HG02798 (cell line): ENCODE results near the gene HIVEP2.

ENCODE experiments used
- ATAC-seq: cut with Tn5 transposase; IDR thresholded peaks from one replicate; pipeline ENCODE4 v1.9.1; 2021; ENCODE audit warnings: mild to moderate bottlenecking; ENCODE audit not compliant: unreplicated experiment, poor library complexity

The HIVEP2 gene

DNA sequence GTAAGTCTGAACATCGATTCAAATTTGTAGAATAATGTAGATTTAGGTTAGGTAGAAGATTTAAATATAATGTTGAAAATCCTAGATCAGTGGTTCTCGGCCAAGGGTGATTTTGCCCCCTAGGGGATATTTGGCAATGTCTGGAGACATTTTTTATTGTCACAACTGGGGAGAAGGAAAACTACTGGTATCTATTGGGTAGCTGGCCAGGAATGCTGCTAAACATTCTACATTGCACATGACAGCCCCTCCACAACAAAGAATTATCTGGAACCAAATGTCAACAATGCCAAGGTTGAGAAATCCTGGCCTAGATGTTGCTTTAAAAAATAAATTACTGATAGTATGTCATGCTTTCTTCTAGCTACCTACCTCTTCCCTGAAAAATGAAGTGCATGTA is 76.1 kb downstream of the HIVEP2 start:
- ATAC-seq: no peak

DNA sequence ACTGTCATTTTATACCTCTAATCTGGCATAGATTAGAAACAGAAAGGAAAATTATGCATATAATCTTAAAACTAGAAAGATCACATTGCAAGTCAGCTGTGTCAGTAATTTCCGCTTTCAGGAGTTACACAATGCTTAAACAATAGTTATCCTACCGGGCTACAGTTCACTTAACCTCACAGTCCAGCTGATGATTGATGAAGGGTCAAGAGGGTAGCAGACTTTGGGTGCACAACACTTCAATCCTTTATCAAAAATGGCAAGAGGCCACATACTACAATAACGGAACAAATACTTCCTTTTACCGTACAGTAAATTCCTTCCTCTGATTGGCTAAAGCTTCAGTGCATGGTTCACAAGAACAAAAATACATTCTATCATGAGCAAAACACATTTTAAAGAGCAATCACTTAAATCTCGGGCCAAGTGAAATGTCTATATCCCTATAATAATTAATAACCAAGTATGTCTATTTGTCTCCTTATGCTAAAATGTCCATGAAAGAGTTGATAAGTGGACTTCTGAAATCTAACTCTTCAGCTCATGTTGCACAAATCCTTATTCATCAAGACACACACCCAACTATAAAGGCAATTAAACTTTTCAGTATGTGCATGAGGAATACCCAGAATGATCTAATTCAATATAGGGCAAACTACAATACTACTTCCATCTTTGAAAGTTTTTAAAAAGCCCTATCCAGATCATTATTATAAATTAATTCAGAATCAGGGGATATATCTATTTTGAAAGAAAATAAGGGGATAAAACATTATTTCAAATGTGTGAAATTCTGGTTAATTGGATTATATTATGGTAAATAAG is 76.8 kb downstream of the HIVEP2 start:
- no peak for ATAC-seq

DNA sequence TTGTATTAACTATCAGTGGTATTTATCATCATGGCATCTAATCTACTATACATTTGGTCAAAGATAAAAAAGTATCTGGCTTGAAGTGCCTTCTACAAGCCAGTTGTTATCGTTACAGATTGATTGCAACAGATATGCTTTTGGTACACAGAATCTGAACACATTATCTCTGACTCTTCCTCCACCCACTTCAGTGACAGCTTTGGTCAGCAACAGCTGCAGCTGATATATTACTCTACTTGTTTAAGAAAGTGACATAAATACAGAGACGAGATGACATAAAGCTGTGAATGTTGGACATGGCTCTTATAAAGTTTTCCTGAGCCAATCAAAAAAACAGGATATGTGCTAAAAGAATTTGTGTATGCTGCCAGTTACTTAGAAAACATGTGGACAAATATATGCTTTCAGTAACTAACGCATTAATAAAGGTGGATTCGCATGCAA is 77.6 kb downstream of the HIVEP2 start:
- no peak for ATAC-seq

DNA sequence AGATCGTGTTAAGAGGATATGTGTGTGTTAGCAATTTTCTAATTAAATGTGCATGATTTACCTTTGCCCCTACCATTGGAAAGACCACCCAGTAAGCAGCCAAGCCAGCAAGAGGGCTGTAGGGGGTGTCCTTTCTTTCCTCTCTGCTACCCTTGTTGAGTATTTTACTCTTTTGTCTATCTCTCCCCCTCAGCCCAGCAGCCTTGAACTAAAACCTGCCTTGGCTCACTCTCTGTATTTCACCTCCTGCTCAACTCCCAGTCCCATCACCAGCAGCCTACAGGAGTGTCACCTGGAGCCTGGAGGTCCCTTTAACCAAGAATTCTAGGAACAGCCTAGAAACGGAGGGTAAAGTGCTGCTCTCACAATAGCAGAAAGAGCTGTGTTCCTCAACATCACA is 81.0 kb downstream of the HIVEP2 start:
- ATAC-seq: no peak

DNA sequence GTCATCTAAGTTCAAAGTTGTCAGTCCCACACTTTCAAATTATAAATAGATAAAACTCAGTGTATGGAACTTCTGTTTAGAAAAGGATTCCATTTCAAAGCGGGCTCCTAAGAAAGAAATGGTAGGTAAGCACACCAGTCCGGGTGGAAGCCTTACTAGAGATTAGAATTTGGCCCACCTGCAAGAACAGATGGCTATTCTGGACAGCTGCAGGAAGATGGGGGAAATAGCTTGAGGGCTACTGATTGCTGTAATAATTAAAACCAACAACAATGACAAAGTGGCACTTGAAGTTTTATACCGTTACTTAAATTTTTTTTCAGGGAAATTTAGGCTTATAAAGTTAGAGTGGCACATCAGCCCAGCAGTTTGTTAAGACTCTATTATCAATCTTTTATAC is 83.3 kb downstream of the HIVEP2 start:
- ATAC-seq: no peak

DNA sequence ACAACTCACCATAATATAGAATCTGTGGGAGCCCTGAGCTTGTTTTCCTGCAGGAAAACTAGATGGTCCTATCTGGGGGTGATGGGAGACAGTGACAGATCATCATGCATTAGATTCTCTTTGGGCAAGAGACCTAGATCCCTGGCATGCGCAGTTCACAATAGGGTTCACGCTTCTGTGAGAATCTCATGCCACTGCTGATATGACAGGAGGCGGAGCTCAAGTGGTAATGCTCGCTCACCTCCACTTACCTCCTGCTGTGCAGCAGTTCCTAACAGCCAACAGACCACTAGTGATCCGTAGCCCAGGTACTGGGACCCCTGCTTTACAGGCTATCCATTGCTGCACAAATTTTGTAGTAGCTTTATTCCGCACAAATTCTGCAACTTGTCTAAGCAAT is 84.5 kb downstream of the HIVEP2 start:
- no peak for ATAC-seq

DNA sequence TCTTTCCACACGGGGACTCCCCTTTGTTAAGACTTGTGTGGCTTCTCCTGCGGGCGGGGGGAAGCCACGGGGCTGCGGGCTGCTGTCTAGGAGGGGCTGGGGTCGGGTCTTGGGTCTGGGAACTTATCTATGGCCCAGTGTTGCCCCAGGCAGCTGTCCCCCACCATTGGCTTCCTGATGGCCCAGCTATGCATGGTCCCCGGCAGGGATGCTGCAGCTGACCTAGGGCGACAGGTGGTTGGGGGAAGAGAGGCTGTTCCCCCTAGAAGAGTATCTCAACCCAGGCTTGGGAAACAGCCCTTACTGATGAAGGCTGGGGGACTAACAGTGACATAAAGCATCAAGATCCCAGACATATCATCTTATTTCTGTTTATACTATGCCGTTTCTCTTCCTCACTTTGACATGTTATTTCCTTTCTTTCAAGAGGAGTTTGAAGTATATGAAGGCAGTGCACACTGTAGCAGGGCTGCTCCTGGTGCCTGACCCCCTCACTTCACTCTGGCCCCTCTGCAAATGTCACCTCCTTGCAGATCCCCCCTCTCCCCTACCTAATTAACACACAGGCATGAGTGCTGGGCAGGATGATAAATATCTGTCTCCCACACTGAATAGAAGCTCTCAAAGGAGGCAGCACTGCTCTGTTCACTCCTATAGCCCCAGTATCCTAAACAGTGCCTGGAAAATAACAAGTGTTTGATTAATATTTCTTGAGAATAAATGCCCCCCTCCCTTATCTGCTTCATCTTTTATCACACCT is 87.0 kb downstream of the HIVEP2 start:
- ATAC-seq: peak; percentile 22

DNA sequence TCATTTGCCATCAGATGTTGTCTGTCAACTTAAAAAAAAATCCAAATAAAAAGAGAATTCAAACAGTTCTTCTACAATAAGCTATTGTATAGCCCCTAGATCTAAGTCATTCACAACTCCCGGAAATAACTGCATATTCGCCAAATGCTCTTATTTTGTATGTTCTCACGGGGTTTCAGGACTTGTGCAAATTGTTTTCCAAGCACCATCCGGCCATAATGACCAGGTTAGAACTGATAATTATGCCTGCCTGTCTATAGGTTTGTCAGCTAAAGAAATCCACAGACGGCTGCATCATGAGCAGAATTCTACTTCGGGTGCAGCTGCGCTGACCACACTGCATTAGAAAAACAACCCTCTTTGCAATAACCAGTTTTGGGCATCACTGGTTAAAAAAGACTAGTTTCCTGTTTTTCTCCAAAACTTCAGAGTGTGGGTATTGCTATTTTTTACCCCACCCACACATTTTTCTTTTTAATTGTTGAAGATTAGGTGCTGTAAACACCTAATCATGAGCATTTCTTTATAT is 87.7 kb downstream of the HIVEP2 start:
- ATAC-seq: peak; percentile 51

DNA sequence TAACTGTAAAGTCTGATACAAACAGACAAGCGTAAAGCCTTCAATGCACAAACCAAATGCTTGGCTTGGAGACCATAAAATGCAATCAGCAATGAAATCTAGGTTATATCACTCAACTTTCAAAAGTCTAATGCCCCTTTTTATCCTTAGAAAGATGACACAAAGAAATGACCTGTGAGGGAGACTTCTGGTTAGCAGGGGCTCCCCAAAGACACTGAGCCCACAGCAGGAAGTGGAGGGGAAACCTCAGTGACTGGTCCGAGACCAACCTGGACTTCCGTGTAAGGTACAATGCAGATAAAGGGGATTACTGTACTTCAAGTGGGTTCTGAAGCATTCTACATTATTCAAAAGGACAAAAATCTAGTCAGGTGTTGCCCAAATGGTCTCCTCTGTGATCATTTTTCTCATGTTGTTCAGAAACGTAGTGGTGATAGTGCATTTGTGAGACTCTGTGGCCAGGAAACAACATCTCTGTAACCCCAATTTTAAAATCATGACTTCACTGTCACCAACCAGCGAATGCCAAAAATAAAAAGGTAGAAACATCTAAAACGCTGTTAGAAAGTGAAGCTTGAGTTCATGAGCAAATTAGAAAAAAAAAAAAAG is 88.2 kb downstream of the HIVEP2 start:
- ATAC-seq: peak; percentile 70

DNA sequence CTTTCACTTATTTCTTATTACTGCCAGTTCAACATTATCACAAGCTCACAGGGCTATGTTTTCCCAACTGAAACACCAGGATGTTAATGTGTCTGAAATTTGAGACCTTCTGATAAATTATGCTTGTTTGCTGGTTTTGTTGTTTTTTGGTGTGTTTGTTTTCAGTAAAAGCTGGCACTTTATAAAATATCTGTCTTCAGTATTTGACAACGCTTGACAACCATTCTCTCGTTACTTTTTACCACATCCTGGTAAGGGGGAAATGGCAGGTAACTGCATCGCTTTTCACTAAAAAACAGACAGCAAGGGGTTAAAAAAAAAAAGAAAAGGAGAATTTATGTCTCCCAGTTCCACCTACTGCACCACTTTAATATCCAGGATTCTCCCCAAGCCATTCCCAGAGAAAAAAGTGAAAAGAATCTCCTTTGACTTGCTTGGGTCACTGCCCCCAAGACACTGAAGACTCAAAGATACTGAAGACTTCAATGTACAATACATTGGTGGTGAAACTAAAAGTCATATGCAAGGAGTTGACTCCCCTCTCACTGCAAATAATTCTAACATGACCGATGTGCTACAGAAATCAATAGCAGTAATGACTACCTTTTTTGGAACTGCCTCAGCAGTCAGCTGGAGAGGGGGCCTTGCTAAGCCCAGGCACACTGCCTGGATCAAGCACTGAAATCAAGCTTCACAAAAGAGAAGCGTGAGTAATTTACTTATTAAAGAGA is 88.9 kb downstream of the HIVEP2 start:
- ATAC-seq: peak; percentile 18

DNA sequence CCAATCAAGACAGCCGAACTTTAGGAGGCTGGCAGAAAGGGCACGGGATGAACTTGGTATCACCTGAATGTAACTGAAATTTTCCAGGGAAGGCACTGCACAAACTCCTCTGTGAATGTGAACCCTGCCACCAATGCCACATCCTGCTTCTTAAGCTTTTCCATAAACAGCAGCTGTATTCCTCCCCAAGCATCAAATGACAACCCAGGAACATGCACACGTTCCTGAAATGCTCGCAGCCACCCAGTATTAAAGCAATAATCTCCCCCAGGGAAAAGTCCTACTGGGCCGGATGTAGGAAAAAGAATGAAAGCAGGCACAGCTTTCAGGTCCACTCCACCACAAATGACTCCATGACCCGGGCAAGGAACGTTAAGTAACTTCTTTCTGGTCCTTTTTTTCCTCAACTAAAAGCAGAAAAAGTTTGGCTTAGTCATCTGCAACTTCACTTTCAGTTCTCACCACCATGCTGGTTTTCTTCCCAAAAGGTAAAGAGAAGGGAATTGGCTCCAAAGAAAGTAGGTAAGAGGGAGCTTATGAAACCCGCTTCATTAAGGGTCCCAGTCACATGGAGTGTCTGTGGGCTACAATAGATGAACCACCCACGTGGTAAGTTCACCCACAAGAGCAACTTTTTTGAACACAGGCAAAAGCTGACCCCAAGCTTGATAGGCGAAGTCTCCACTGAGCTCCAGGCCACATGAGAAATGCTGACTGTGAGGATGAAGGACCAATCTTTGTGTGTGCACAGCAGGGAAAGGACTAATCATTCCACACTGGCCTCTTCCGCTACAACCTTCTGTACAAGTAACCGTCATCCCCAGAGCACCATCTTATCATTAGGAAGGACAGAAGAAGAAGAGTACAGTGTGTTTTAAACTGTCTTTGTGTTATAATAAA is 90.1 kb downstream of the HIVEP2 start:
- no peak for ATAC-seq

DNA sequence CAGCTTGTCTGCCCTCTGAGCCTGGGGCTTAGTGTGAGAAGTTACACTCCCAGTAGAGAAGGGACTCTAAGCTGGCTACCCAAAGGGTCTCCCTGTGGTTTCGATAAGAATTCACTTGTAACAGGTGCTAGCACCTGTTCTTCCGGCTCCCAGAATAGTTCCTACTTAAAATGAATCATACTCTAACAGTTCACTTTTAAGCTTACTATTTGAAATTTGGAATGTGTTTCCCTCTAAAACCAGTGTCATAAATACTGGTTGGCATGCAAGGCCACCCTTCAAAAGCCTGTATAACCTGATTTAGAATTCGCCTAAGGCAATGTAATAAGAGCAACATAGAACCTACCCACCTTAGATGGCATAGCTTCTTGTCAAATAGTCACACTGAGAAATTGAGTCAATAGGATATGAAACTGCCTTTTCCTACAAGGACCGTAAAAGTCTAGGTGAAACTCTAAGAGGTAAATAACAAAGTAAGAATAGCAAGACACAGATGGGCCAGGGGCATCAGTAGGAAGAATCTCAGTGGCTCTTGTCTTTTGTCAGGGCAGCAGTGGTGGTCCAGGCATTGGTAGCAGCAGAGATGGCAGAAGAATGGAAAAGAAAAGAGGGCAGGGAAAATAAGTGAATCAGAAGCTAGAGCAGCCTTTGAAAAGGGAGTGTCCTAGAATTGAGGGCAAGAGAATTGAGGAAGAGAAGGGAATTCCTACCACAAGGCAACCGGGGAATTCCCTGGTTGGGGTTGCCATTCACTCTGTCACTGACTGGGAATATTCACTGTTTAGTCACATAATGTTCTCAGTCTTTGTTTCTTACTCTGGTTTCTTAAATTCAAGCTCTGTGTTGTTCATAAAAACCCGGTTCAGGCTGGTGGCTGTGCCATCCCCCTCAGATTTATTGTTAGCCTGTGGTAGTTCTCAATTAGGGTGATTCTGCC is 91.5 kb downstream of the HIVEP2 start:
- ATAC-seq: no peak

DNA sequence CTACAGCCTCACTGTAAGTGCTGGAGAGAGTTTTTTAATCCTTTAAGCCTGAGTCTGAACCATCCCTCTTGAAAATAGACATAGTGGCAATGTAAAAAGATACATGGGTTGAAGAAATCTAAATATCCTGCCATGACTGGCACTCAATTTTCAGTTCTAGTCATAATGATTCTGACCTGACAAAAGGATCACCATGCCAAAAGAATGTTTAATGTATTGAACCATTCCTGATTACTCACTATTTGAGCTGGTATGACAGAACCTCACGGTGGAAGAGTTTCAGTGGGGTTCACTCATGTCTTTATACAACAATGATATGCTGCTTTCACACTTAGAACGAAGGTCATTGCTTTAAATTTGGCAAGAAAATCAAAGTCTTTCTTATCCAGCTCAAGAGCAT is 93.4 kb downstream of the HIVEP2 start:
- no peak for ATAC-seq

DNA sequence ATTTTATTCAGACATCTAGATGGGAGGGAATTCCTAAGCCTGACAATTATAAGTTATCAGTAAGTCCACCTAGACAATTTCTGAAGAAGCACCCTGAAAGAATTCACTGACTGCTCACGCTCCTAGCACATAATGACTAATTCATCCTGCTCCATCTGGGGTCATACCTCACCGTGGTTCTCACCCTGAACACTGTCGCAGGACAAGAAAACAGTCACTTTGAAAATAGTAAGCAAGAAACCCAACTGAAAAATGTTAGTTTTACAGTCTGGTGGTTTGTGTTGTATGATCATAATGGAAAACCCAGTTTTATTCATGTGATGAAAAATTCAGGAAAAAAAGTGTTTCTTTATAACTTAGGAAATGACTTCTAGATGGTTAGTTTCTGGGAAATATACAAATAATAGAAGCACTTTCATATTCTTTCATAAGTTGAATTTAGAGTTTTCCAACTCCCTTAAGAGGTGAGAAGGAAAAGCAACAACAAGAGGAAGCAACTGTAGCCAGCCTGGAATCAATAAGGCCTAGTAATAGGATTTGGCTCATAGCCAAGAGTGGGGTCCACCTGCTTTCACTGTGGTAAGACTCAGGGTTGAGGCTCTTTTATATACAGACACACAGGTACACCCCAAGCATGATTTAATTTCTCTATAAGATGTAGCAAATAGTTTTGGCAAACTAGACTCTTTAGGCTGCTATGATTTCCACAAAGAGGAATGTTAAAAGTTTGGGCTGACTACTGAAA is 94.1 kb downstream of the HIVEP2 start:
- peak; percentile 54 for ATAC-seq

DNA sequence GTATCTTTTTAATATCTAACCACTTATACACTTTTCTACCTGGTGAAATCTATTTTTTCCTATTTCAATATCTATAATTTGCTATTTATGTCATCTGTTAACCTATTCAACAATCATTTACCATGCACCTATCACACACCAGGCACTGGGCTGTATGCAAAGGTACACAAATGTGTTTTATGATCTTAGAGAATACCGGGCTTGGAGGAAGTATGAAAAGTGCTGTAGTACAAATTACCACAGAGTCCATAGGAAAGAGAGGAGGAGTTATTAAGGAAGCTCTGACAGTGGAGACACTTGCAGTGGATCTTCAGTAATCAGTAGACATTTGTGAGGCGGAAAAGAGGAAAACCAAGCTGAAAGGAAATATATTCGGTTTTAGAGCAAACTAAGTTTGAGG is 96.0 kb downstream of the HIVEP2 start:
- ATAC-seq: no peak

DNA sequence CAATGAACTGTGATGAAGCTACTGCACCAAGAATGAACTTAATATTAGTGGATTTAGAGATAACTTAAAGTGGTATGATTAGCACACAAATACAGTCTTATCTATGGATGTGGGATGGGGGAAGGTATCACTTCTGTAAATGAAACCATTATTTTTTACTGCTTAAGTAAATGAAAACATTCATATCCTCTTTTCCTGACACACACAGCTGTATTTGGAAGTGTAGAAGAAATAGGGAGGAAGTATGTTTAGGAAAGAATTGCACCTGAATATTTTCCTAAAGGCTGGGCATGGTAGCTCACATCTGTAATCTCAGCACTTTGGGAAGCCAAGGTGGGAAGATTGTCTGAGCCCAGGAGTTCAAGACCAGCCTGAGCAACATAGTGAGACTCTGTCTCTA is 96.8 kb downstream of the HIVEP2 start:
- ATAC-seq: no peak

DNA sequence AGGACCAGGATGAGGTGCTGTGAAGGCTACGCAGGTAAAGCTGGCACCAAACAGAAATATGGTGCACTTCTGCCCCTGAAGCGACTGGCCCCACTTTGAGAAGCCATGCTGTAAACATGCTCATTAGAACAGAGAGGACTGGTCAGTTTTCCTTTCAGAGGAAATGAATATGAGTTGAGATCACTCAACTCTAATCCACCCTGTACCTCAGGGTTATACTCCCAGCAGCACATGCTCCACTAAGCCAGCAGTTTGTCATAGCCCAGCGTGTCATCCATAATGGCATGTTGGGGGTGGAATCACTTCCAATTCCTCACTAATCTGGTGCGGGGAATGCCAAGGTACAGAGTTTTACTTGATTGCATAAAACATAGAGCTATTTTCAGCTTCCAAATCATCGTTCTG is 98.1 kb downstream of the HIVEP2 start:
- no peak for ATAC-seq

DNA sequence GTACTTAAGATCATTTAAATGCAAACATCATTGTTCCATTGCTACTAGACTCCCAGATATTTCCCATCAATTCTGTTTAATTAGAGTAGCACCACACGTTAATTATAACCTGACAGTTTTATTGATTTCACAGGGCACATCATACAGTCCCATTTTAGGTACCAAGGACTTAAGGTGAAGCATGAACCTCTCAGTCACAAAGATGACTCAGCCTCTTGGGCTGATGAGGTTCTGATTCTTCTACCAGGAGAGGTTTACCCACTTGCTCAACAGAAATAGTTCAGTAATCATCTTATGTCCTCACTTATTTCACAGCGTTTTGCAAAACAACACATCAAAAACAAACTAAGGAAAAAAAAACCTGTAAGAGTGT is 98.5 kb downstream of the HIVEP2 start:
- ATAC-seq: no peak
